Activated naive CD4-positive, alpha-beta T cell treated with anti-CD3 and anti-CD28 coated beads, Interleukin-2, amount 50 U/mL, for 16 hours (primary cell): ENCODE results near the gene GRK5.
"Not testable (repeated sequence)": the region's sequence is repeated elsewhere in the genome, so short reads cannot be mapped to it uniquely, and the experiment has no call there.

ENCODE experiments used
- DNase-seq: peaks from one replicate; pipeline ENCODE4 v3.0.0-alpha.2; 2020

GRK5 gene

GRCh38 chr10:119207366-119207666 lies at the start of gene GRK5:
Gene GRK5, plus strand, starts transcription at chr10:119207571. Its CDS starts 347 bp downstream, at chr10:119207918.
- DNase-seq = peak; percentile 95

- no peak for DNase-seq
Observed at GRCh38 chr10:119159332-119159731, 48.0 kb upstream of the GRK5 start.

GRCh38 chr10:119161680-119162451 lies 45.5 kb upstream of the GRK5 start:
- no peak for DNase-seq

GRCh38 chr10:119162452-119163092 lies 44.8 kb upstream of the GRK5 start:
- DNase-seq = no peak

GRCh38 chr10:119165171-119166117 lies 41.9 kb upstream of the GRK5 start, which contains the start of gene SFXN4:
Gene SFXN4, minus strand, starts transcription at chr10:119165714. Its CDS starts 67 bp downstream, at chr10:119165647.
- peak; percentile 84 for DNase-seq

- DNase-seq = no peak
Observed at GRCh38 chr10:119166118-119166500, 41.3 kb upstream of the GRK5 start.

GRCh38 chr10:119166564-119166963 lies 40.8 kb upstream of the GRK5 start:
- no peak for DNase-seq

- no peak for DNase-seq
Observed at GRCh38 chr10:119167041-119167440, 40.3 kb upstream of the GRK5 start.

GRCh38 chr10:119174109-119174508 lies 33.3 kb upstream of the GRK5 start:
- DNase-seq = no peak

GRCh38 chr10:119176166-119176565 lies 31.2 kb upstream of the GRK5 start:
- no peak for DNase-seq

- peak; percentile 45 for DNase-seq
Observed at GRCh38 chr10:119177708-119178371, 29.5 kb upstream of the GRK5 start.

GRCh38 chr10:119178372-119179119 lies 28.8 kb upstream of the GRK5 start, which contains the start of gene PRDX3:
Gene PRDX3, minus strand, starts transcription at chr10:119178812. Its CDS starts 22 bp downstream, at chr10:119178790.
- peak; percentile 97 for DNase-seq

- not testable (repeated sequence) for DNase-seq
Observed at GRCh38 chr10:119180850-119181400, 26.4 kb upstream of the GRK5 start.

GRCh38 chr10:119183664-119184412 lies 23.5 kb upstream of the GRK5 start:
- DNase-seq = no peak

GRCh38 chr10:119189811-119190282 lies 17.5 kb upstream of the GRK5 start:
- DNase-seq = no peak

- DNase-seq = no peak
Observed at GRCh38 chr10:119190353-119190752, 17.0 kb upstream of the GRK5 start.

- DNase-seq = no peak
Observed at GRCh38 chr10:119190954-119191785, 16.2 kb upstream of the GRK5 start.

- peak; percentile 47 for DNase-seq
Observed at GRCh38 chr10:119191881-119192280, 15.5 kb upstream of the GRK5 start.

- no peak for DNase-seq
Observed at GRCh38 chr10:119197921-119198320, 9.4 kb upstream of the GRK5 start.

GRCh38 chr10:119198438-119198837 lies 8.9 kb upstream of the GRK5 start:
- peak; percentile 28 for DNase-seq
